ENCODE measurements around the gene DHX35. TPM values are rescaled to one million over a fixed set of nuclear protein-coding genes. Genes with fewer than 3 reads are reported as not detected.

DHX35 gene
- total and polyA plus RNA-seq, 2 of the 4 experiments (the other 2 are of a cell fraction) = 9.1 to 13.5 TPM

- ChIA-PET POLR2A (ENCODE audit: unreplicated experiment) (interaction anchor here (0.7 kb wide), 1 partner anchor 27 kb away, joined by 3 read pairs; no protein-coding TSS in a partner anchor), CTCF (no interaction called here)
- peaks cover 2% of the 10 kb centered on the region; the same call in 1 of the 2 replicates for H3K36me3 ChIP-seq (ENCODE audit: control insufficient read depth, insufficient read depth, low read length)
These were observed 23.5 kb downstream of the DHX35 start for GRCh38 chr20:38985603-38986170.

More at GRCh38 chr20:38985603-38986170, 23.5 kb downstream of the DHX35 start:
- Histone ChIP-seq H2BK15ac (ENCODE audit: low read depth, low read length) (no peak overlapping the region), H3K4me2 (ENCODE audit: low read depth, low read length) (peak overlapping the region; percentile 33; the same call in 1 of the 2 replicates), H3K18ac (ENCODE audit: low read depth, low read length) (no peak overlapping the region), H2AK9ac (replicated peaks; ENCODE audit: low read depth, low read length, poor library complexity) (no peak overlapping the region), H2BK20ac (ENCODE audit: low read depth, low read length) (no peak overlapping the region), H4K8ac (ENCODE audit: low read depth in 2 of 2, low read length in 2 of 2) (no peak overlapping the region), H3K79me1 (ENCODE audit: low read depth in 1 of 2, low read length in 2 of 2) (peaks cover 20 to 37% of the 10 kb centered on the region in 2 experiments), H3K4ac (ENCODE audit: low read depth, low read length) (peak overlapping the region; percentile 14; the same call in 1 of the 2 replicates), H4K91ac (ENCODE audit: insufficient read depth, low read depth, low read length) (no peak overlapping the region), H3K56ac (ENCODE audit: extremely low read depth, insufficient read depth, low read length) (no peak overlapping the region), H3K9me1 (ENCODE audit: insufficient read depth, low read length) (peaks cover 9% of the 10 kb centered on the region), H3K9ac (ENCODE audit: low read depth, low read length) (no peak overlapping the region), H3K14ac (replicated peaks; ENCODE audit: low read depth, low read length) (no peak overlapping the region), H4K5ac (ENCODE audit: low read depth, low read length) (no peak overlapping the region), H4K20me1 (ENCODE audit: insufficient read depth, low read length) (peaks cover 7% of the 10 kb centered on the region; the same call in 1 of the 2 replicates), H2BK120ac (ENCODE audit: low read depth, low read length) (no peak overlapping the region), H3K27ac (ENCODE audit: insufficient read depth, low read length) (no peak overlapping the region), H2BK5ac (ENCODE audit: low read depth, low read length, poor library complexity, severe bottlenecking) (no peak overlapping the region), H3K9me3 (ENCODE audit: control insufficient read depth, insufficient read depth, low read length) (no peaks in the 10 kb centered on the region), H3K4me1 (ENCODE audit: control insufficient read depth, insufficient read depth, low read length) (peaks cover 7% of the 10 kb centered on the region; the same call in 1 of the 2 replicates), H2AK5ac (ENCODE audit: low read depth, low read length) (no peak overlapping the region), H3K4me3 (ENCODE audit: insufficient read depth, low read depth, low read length) (no peak overlapping the region), H3K27me3 (ENCODE audit: control insufficient read depth, insufficient read depth, low read length) (no peaks in the 10 kb centered on the region), H3K23ac (ENCODE audit: low read depth, low read length) (no peak overlapping the region), H2AFZ (replicated peaks; ENCODE audit: low read length, poor library complexity) (no peak overlapping the region)
- no TSS peak for BruUV-seq (replicated peaks)
- intact Hi-C loops (cut with micrococcal nuclease) (loop anchor here (10.0 kb wide), 1 partner anchor 49 kb away; no protein-coding TSS in a partner anchor), dilution Hi-C loops (cut with HindIII; ENCODE audit: low sequenced_read_pairs, unreplicated experiment) (no loop called here), in situ Hi-C loops (cut with MboI; ENCODE audit: low sequenced_read_pairs) (no loop called here)
- TF ChIP-seq CEBPB (IDR thresholded peaks at IDR 0.05; ENCODE audit: low read depth, low read length) (0 out of 2 replicates have a peak, but pooled peaks have one; percentile 37), CHD1 (IDR thresholded peaks at IDR 0.05; ENCODE audit: low read depth, low read length) (no peak)
- no CpG with 5 or more reads among the region's 1 CpG for WGBS, 2 experiments (ENCODE audit: extremely low coverage in 2 of 2, insufficient read length in 1 of 2)
- ATAC-seq (ENCODE audit: low read depth) = peak; percentile 48; the same call in 1 of the 2 replicates
- DNase-seq = peak; percentile 73

Measured in IMR-90 (cell line).